Activated CD4-positive, alpha-beta T cell treated with anti-CD3 and anti-CD28 coated beads, Interleukin-2, amount 10 ng/mL, durations not matched to agents 24 days and 14 days (primary cell): ENCODE data around the gene ZCWPW1. TPM values are rescaled to one million over a fixed set of nuclear protein-coding genes. Genes with fewer than 3 reads are reported as not detected.
"Not testable (repeated sequence)": the region's sequence is repeated elsewhere in the genome, so short reads cannot be mapped to it uniquely, and the experiment has no call there.

Experiments
- DNase-seq: peaks from one replicate; pipeline ENCODE4 v3.0.0; 2022
- H3K27ac Mint-ChIP-seq: one replicate; pipeline ENCODE4 v1.8.0; 2022; ENCODE audit warnings: mild to moderate bottlenecking, mixed read lengths
- H3K27me3 Mint-ChIP-seq: one replicate; pipeline ENCODE4 v1.8.0; 2022; ENCODE audit warnings: mixed read lengths
- H3K36me3 Mint-ChIP-seq: one replicate; pipeline ENCODE4 v1.8.0; 2022; ENCODE audit warnings: low read depth, mild to moderate bottlenecking, mixed read lengths
- H3K4me1 Mint-ChIP-seq: one replicate; pipeline ENCODE4 v1.8.0; 2021; ENCODE audit warnings: mixed read lengths
- H3K4me3 Mint-ChIP-seq: one replicate; pipeline ENCODE4 v1.8.0; 2022; ENCODE audit warnings: mild to moderate bottlenecking, moderate library complexity, mixed read lengths
- H3K9me3 Mint-ChIP-seq: one replicate; pipeline ENCODE4 v1.8.0; 2021; ENCODE audit warnings: mixed read lengths
- intact Hi-C: fragments of 100-400 bp; cut with micrococcal nuclease; formaldehyde crosslinking; loops from one replicate; pipeline ENCODE4 v1.15.1; 2023
- total RNA-seq: library from RNA; stranded (reverse); gene quantifications from 2 replicates; pipeline ENCODE4 v1.2.3, GENCODE V29; 2022

ZCWPW1 gene
- total RNA-seq, 1 donor from 2014 or later: 2.6 TPM

DNA sequence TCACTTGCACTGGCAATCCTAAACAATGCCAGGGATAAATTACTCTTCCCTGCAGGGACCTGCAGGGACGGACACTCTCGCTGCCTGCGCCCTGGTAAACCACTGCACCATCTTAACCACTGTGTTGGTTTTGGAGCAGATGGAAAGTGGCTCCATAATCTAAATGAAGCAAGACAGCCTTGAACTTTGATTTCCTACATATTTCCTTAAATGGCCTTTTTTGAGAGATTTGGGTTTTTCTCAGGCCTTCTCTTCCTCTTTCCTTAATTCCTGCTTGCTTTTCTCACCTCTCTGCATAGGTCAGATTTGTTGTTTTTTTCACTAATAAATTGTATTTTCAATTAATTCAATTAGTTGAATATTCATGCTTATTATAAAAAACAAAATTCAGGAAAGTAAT, 52.4 kb downstream of the ZCWPW1 start:
- no peak overlapping the region for H3K4me3 Mint-ChIP-seq
- intact Hi-C loops: no loop called here
- no peaks in the 10 kb centered on the region for H3K9me3 Mint-ChIP-seq
- DNase-seq: no peak
- no peaks in the 10 kb centered on the region for H3K27me3 Mint-ChIP-seq
- H3K27ac Mint-ChIP-seq: no peak overlapping the region
- H3K36me3 Mint-ChIP-seq: peaks cover 4% of the 10 kb centered on the region
- H3K4me1 Mint-ChIP-seq: peaks cover 20% of the 10 kb centered on the region

- H3K27ac Mint-ChIP-seq: no peak overlapping the region
- intact Hi-C loops: no loop called here
These were observed 53.9 kb downstream of the ZCWPW1 start for GRCh38 chr7:100374601-100375000.

DNA sequence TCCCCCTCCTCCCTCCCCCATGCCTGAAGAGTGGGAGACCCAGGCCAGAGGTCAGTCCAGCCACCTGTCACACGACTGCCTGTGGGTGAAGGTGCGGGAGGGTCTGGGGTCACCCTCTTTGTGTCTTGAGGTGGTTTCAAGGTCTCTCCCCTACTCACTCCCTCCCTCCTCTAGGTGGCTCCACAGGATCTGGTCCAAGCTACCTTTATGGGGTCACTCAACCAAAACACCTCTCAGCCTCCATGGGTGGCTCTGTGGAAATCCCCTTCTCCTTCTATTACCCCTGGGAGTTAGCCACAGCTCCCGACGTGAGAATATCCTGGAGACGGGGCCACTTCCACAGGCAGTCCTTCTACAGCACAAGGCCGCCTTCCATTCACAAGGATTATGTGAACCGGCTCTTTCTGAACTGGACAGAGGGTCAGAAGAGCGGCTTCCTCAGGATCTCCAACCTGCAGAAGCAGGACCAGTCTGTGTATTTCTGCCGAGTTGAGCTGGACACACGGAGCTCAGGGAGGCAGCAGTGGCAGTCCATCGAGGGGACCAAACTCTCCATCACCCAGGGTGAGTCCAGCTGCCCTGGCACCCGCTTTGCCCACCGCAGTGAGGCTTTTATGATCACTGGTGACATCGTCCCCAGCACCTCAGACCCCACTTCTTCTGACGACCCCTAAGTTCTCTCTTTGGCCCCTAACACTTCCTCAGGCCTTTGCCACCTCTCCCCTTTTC, 54.5 kb downstream of the ZCWPW1 start:
- not testable (repeated sequence) for H3K27me3 Mint-ChIP-seq, H3K9me3 Mint-ChIP-seq, H3K27ac Mint-ChIP-seq, H3K4me3 Mint-ChIP-seq, DNase-seq, H3K36me3 Mint-ChIP-seq
- intact Hi-C loops: loop anchor here (2.0 kb wide), 1 partner anchor 33 kb away; no protein-coding TSS in a partner anchor
- H3K4me1 Mint-ChIP-seq: peaks cover 20% of the 10 kb centered on the region

More at GRCh38 chr7:100374601-100375000, 53.9 kb downstream of the ZCWPW1 start:
- Mint-ChIP-seq H3K9me3 (no peaks in the 10 kb centered on the region), H3K27me3 (no peaks in the 10 kb centered on the region), H3K4me1 (peaks cover 20% of the 10 kb centered on the region), H3K36me3 (peaks cover 4% of the 10 kb centered on the region), H3K4me3 (no peak overlapping the region)
- DNase-seq: no peak

DNA sequence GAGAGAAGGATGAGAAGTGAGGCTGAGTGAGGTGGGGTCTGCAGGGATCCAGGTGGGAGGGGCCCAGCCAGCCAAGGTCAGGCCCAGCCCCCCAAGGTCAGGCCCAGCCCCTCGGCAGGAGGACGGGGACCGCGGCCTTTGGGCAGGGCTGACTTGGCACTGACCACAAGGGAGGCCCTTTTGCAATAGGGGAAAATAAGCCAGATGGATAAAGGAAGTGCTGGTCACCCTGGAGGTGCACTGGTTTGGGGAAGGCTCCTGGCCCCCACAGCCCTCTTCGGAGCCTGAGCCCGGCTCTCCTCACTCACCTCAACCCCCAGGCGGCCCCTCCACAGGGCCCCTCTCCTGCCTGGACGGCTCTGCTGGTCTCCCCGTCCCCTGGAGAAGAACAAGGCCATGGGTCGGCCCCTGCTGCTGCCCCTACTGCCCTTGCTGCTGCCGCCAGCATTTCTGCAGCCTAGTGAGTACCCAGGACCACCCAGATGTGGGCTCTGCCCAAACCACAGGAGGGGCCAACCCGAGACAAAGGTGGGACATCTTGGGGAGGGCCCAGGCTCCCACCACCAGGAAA, 55.2 kb downstream of the ZCWPW1 start, which contains the start of gene PILRA:
Gene PILRA (plus strand): TSS at position 227 of the 571 bp plus-strand sequence. CDS start 170 bp downstream, at position 397.
- Mint-ChIP-seq H3K27me3 (no peaks in the 10 kb centered on the region), H3K4me3 (no peak within 1 kb of the TSS), H3K4me1 (peaks cover 20% of the 10 kb centered on the region), H3K27ac (peak within 1 kb of the TSS; percentile 76), H3K9me3 (no peaks in the 10 kb centered on the region), H3K36me3 (peaks cover 3% of the 10 kb centered on the region)
- no peak for DNase-seq
- intact Hi-C loops: loop anchor here (2.0 kb wide), 1 partner anchor 33 kb away; no protein-coding TSS in a partner anchor

GRCh38 chr7:100372694-100373093, 55.8 kb downstream of the ZCWPW1 start:
- DNase-seq: no peak
- intact Hi-C loops: loop anchor here (2.0 kb wide), 1 partner anchor 34 kb away; no protein-coding TSS in a partner anchor
- Mint-ChIP-seq H3K27ac (peak overlapping the region; percentile 76), H3K36me3 (peaks cover 2% of the 10 kb centered on the region), H3K4me3 (no peak overlapping the region), H3K27me3 (no peaks in the 10 kb centered on the region), H3K9me3 (no peaks in the 10 kb centered on the region), H3K4me1 (peaks cover 20% of the 10 kb centered on the region)

GRCh38 chr7:100372256-100372655, 56.2 kb downstream of the ZCWPW1 start:
- Mint-ChIP-seq H3K36me3 (peaks cover 6% of the 10 kb centered on the region), H3K27me3 (no peaks in the 10 kb centered on the region), H3K4me1 (peaks cover 22% of the 10 kb centered on the region), H3K27ac (peak overlapping the region; percentile 76), H3K9me3 (no peaks in the 10 kb centered on the region), H3K4me3 (no peak overlapping the region)
- intact Hi-C loops: loop anchor here (2.0 kb wide), 1 partner anchor 35 kb away; no protein-coding TSS in a partner anchor
- no peak for DNase-seq

DNA sequence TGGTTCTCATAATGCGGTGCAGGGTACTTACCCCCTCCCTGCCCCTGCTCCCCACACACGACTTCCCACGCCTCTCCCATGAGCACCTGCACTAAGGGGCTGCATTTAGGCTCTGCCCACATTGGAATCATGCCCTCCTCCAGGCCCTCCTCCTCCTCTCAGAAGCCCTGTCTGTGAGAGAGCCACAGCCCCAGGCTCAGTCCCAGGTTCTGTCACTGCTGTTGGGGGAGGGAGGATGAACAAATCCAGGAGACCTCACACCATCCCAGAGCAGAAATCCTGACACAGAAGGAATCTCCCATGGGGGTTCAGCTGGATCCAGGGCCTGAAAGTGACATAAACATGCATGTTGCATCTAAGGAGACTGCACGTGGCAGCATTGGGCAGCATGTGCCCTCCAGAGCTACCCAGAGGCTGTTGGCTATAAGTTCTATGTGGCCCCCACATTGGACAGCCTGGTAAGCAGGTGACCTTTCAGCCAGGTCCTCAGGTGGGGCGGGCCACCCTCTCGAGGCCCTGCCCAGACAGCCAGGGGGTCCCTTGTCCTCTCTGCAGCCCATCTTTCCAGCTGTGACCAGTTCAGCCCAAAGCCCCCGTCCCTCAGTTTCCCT, 56.8 kb downstream of the ZCWPW1 start:
- Mint-ChIP-seq H3K36me3 (peaks cover 10% of the 10 kb centered on the region), H3K27me3 (no peaks in the 10 kb centered on the region), H3K9me3 (no peaks in the 10 kb centered on the region), H3K4me1 (peaks cover 24% of the 10 kb centered on the region), H3K27ac (peak overlapping the region; percentile 63), H3K4me3 (no peak overlapping the region)
- intact Hi-C loops: loop anchor here (2.0 kb wide), 1 partner anchor 35 kb away; no protein-coding TSS in a partner anchor
- no peak for DNase-seq

GRCh38 chr7:100370746-100371145, 57.8 kb downstream of the ZCWPW1 start:
- Mint-ChIP-seq H3K27ac (peak overlapping the region; percentile 56), H3K4me3 (no peak overlapping the region), H3K4me1 (peaks cover 32% of the 10 kb centered on the region), H3K36me3 (peaks cover 17% of the 10 kb centered on the region), H3K9me3 (no peaks in the 10 kb centered on the region), H3K27me3 (no peaks in the 10 kb centered on the region)
- no peak for DNase-seq
- intact Hi-C loops: no loop called here

DNA sequence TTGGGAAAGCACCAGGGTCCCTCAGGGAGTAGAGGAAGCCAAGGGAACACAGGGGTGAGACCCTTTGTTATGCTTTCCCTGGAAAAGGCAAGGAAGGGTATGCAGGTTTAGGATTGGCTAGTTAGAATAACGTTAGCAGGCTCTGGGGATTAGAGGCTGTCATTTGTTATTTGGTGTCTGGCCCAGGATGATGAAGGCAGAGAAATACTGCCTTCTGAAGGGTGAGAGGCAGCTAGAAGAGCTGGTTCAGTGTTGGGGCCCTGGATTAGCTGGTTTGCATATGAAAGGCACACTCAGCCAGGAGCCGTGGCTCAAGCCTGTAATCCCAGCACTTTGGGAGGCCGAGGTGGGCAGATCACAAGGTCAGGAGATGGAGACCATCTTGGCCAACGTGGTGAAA, 58.2 kb downstream of the ZCWPW1 start:
- H3K9me3 Mint-ChIP-seq: no peaks in the 10 kb centered on the region
- H3K27me3 Mint-ChIP-seq: no peaks in the 10 kb centered on the region

DNA sequence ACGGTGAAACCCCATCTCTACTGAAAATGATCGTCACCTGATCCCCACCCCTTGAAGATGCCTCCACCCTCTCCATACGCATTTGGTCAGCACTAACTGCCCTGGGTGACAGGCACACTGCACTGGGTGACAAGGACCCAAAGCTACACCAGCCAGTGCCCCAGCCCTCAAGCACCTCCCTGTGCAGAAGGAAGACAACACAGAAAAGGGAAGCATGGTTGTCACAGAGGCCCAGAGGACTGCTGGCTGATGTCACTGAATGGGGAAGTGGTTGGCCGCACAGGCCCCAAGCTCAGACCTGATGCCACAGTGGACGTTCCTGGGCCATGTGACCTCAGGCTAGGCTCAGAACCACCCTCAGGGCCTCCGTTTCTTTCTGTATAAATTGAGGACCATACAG, 59.4 kb downstream of the ZCWPW1 start:
- Mint-ChIP-seq H3K9me3 (no peaks in the 10 kb centered on the region), H3K36me3 (peaks cover 30% of the 10 kb centered on the region), H3K27me3 (no peaks in the 10 kb centered on the region), H3K4me1 (peaks cover 36% of the 10 kb centered on the region), H3K27ac (no peak overlapping the region), H3K4me3 (no peak overlapping the region)
- no peak for DNase-seq
- intact Hi-C loops: no loop called here

More for the DNA sequence above, 58.2 kb downstream of the ZCWPW1 start:
- no peak for DNase-seq
- Mint-ChIP-seq H3K27ac (no peak overlapping the region), H3K36me3 (peaks cover 20% of the 10 kb centered on the region), H3K4me3 (no peak overlapping the region), H3K4me1 (peaks cover 36% of the 10 kb centered on the region)
- intact Hi-C loops: no loop called here

- Mint-ChIP-seq H3K9me3 (peaks cover 4% of the 10 kb centered on the region), H3K4me1 (peaks cover 36% of the 10 kb centered on the region), H3K27me3 (no peaks in the 10 kb centered on the region), H3K27ac (no peak overlapping the region), H3K4me3 (no peak overlapping the region), H3K36me3 (peaks cover 41% of the 10 kb centered on the region)
- intact Hi-C loops: no loop called here
- DNase-seq: no peak
These were observed 60.6 kb downstream of the ZCWPW1 start for GRCh38 chr7:100367676-100368613.

DNA sequence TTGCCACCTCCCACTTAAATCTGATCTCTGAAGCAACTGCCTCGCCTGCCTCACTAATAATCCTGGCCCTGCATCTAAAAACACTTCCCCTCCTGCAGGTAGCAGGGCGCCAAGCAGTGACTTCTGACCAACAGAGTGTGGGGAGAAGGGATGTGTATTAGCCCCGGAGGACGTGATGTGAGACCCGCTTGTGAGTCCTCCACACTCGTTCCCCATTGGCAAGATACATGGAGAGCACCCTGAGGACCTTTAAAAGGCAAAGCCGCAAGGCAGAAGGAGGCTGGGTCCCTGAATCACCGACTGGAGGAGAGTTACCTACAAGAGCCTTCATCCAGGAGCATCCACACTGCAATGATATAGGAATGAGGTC, 61.3 kb downstream of the ZCWPW1 start:
- Mint-ChIP-seq H3K4me1 (peaks cover 34% of the 10 kb centered on the region), H3K27ac (peak overlapping the region; percentile 73), H3K27me3 (no peaks in the 10 kb centered on the region), H3K9me3 (peaks cover 4% of the 10 kb centered on the region), H3K4me3 (no peak overlapping the region), H3K36me3 (peaks cover 49% of the 10 kb centered on the region)
- no peak for DNase-seq
- intact Hi-C loops: no loop called here
